Uterus (tissue), 4 donors: ENCODE results near the gene SOWAHD. TPM values are rescaled to one million over a fixed set of nuclear protein-coding genes. Genes with fewer than 3 reads are reported as not detected.

Source experiments
- DNase-seq, 2 donors: peaks; one replicate each; pipeline ENCODE4 v3.0.0-alpha.2; 2019 to 2020
- H3K27ac ChIP-seq, 2 donors: fragments of 200-600 bp; sonication (generic); 1 replicate in 1 of 2; 2 replicates in 1 of 2; pipeline ENCODE4 v1.5.1; 2016 to 2018
- H3K27me3 ChIP-seq, 2 donors: fragments of 200-600 bp; sonication (generic); one replicate each; pipeline ENCODE4 v1.5.1; 2018 to 2019; ENCODE audit warnings: control low read depth in 1 of 2
- H3K36me3 ChIP-seq, 2 donors: fragments of 200-600 bp; sonication (generic); one replicate each; pipeline ENCODE4 v1.5.1; 2019; ENCODE audit warnings: control low read depth in 1 of 2
- H3K4me1 ChIP-seq, 2 donors: fragments of 200-600 bp; sonication (generic); one replicate each; pipeline ENCODE4 v1.5.1; 2018 to 2019; ENCODE audit warnings: control low read depth in 1 of 2
- H3K4me3 ChIP-seq, 2 donors: fragments of 200-600 bp; sonication (generic); 1 replicate in 1 of 2; 2 replicates in 1 of 2; pipeline ENCODE4 v1.5.1; 2018 to 2019; ENCODE audit warnings: mild to moderate bottlenecking in 1 of 2
- H3K9me3 ChIP-seq, 2 donors: fragments of 200-600 bp; sonication (generic); one replicate each; pipeline ENCODE4 v1.5.1; 2019; ENCODE audit warnings: control low read depth in 1 of 2
- POLR2A ChIP-seq, 2 donors: fragments of 450-650 bp; IDR thresholded peaks; one replicate each; pipeline ENCODE4 v1.6.1; 2016; ENCODE audit warnings: antibody characterized with exemption in 2 of 2, mild to moderate bottlenecking in 1 of 2, moderate library complexity in 1 of 2
- intact Hi-C: fragments of 100-400 bp; cut with DNase I; formaldehyde crosslinking; loops from one replicate; pipeline ENCODE4 v1.15.1; 2023; ENCODE audit warnings: low total_unique reads
- total RNA-seq, 4 donors: library from RNA; depleted of rRNA in 3 of 4; stranded (reverse); fragments of >200 nt in 3 of 4; gene quantifications; one replicate each; pipeline versions ENCODE4 v1.1.0 to v1.2.4, GENCODE V29; 2014 to 2023
- TF ChIP-seq, protein P1 (sequence below), 4 experiments: fragments of 200-600 bp in 2 of 4; fragments of 450-650 bp in 2 of 4; sonication (generic) in 2 of 4; IDR thresholded peaks; one replicate each; pipeline ENCODE4 v1.5.1; 2016 to 2019; ENCODE audit warnings: antibody characterized with exemption in 4 of 4, mild to moderate bottlenecking in 2 of 4, moderate library complexity in 1 of 4
- donor health status: DM: yes; HTN: yes; CAD: no.

SOWAHD gene
- total RNA-seq, 4 donors from 2014 or later: 0.69 TPM; not detected in 3

DNA sequence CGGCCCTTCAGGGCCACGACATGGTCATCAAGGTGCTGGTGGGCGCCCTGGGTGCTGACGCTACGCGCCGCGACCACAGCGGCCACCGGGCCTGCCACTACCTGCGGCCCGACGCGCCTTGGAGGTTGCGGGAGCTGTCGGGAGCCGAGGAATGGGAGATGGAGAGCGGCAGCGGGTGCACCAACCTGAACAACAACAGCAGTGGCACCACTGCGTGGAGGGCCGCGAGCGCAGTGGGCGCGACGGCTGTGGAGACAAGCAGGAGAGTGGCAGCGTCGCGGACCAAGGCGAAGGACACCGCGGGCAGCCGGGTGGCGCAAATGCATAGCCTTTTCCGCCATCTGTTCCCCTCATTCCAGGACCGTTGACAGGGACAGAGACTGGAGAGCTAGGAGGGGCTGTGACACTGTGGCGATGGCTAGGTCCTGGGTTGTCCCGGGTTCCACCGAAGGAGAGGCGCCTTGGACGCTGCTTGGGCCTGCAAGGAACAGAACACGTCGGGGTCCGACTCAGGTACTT lies 919 bp downstream of the SOWAHD start:
- intact Hi-C loops: no loop called here
- no peak for DNase-seq
- Histone ChIP-seq H3K36me3 (no peaks in the 10 kb centered on the region), H3K4me3 (peak overlapping the region in 1 of 2 donors; percentile 43), H3K27me3 (no peaks in the 10 kb centered on the region), H3K27ac (no peak overlapping the region), H3K9me3 (no peaks in the 10 kb centered on the region), H3K4me1 (no peaks in the 10 kb centered on the region)
- no peak for TF ChIP-seq POLR2A (IDR thresholded peaks at IDR 0.05)
- TF ChIP-seq, protein P1, sequence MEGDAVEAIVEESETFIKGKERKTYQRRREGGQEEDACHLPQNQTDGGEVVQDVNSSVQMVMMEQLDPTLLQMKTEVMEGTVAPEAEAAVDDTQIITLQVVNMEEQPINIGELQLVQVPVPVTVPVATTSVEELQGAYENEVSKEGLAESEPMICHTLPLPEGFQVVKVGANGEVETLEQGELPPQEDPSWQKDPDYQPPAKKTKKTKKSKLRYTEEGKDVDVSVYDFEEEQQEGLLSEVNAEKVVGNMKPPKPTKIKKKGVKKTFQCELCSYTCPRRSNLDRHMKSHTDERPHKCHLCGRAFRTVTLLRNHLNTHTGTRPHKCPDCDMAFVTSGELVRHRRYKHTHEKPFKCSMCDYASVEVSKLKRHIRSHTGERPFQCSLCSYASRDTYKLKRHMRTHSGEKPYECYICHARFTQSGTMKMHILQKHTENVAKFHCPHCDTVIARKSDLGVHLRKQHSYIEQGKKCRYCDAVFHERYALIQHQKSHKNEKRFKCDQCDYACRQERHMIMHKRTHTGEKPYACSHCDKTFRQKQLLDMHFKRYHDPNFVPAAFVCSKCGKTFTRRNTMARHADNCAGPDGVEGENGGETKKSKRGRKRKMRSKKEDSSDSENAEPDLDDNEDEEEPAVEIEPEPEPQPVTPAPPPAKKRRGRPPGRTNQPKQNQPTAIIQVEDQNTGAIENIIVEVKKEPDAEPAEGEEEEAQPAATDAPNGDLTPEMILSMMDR (IDR thresholded peaks at IDR 0.05): no peak

GRCh38 chrX:119760026-119760877 lies 1.9 kb downstream of the SOWAHD start:
- no peak for DNase-seq

GRCh38 chrX:119762718-119763117 lies 4.3 kb downstream of the SOWAHD start:
- intact Hi-C loops: no loop called here
- H3K9me3 ChIP-seq: no peaks in the 10 kb centered on the region
- no peaks in the 10 kb centered on the region for H3K36me3 ChIP-seq
- no peak for TF ChIP-seq POLR2A (IDR thresholded peaks at IDR 0.05)
- TF ChIP-seq, protein P1 (IDR thresholded peaks at IDR 0.05): no peak
- H3K4me1 ChIP-seq: no peaks in the 10 kb centered on the region
- no peaks in the 10 kb centered on the region for H3K27me3 ChIP-seq
- DNase-seq: no peak
- no peak overlapping the region for H3K27ac ChIP-seq
- H3K4me3 ChIP-seq: no peak overlapping the region

More at GRCh38 chrX:119760026-119760877, 1.9 kb downstream of the SOWAHD start:
- Histone ChIP-seq H3K27ac (no peak overlapping the region), H3K4me1 (no peaks in the 10 kb centered on the region), H3K36me3 (no peaks in the 10 kb centered on the region), H3K9me3 (no peaks in the 10 kb centered on the region), H3K27me3 (no peaks in the 10 kb centered on the region), H3K4me3 (no peak overlapping the region)
- no peak for TF ChIP-seq POLR2A (IDR thresholded peaks at IDR 0.05)
- TF ChIP-seq, protein P1 (IDR thresholded peaks at IDR 0.05): no peak
- intact Hi-C loops: no loop called here

DNA sequence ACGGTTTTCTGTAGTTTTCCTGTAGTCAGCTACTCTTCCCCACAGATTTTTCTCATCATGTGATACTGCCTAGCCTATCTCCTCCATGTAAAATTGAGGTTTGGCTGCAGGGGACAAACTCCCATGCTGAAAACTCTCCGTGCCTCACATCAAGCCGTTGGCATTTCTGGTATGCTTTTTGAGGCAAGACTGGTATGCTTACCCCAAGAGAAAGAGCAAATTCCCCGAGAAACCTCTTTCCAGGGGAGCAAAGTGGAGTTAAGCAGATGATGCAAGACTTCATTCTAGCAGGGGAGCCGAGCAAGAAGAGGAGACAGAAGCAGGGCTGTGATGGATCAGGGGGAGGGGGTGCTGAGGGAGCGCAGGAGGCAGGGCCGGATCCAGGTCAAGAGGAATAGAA lies 4.8 kb downstream of the SOWAHD start:
- intact Hi-C loops: no loop called here

More for the DNA sequence above, 4.8 kb downstream of the SOWAHD start:
- DNase-seq: no peak
- H3K4me3 ChIP-seq: no peak overlapping the region
- H3K36me3 ChIP-seq: no peaks in the 10 kb centered on the region
- H3K27me3 ChIP-seq: no peaks in the 10 kb centered on the region
- no peaks in the 10 kb centered on the region for H3K9me3 ChIP-seq
- no peaks in the 10 kb centered on the region for H3K4me1 ChIP-seq
- no peak overlapping the region for H3K27ac ChIP-seq
- TF ChIP-seq, protein P1 (IDR thresholded peaks at IDR 0.05): no peak
- TF ChIP-seq POLR2A (IDR thresholded peaks at IDR 0.05): no peak
